K562 (cell line): ENCODE data around the gene CCDC192.

ENCODE experiments used
- CAMTA2 ChIP-seq: fragments of 250-450 bp; sonication (Bioruptor Pico); conservative IDR thresholded peaks from 2 replicates; pipeline ENCODE4 v1.5.1; 2022
- CREB1 ChIP-seq, 2 experiments: sonication (generic) in 1 of 2; formaldehyde crosslinking in 1 of 2; IDR thresholded peaks; 2 replicates each; pipeline versions ENCODE4 v1.6.1 to v1.8.0; 2012 to 2022; ENCODE audit warnings: inconsistent platforms in 1 of 2, mild to moderate bottlenecking in 1 of 2, missing genetic modification reagents in 1 of 2, moderate library complexity in 1 of 2
- CTCF ChIP-seq, 3 experiments: IDR thresholded peaks in 2 of 3; conservative IDR thresholded peaks in 1 of 3; 2 replicates each; pipeline ENCODE4 v1.5.1; 2011 to 2012; ENCODE audit warnings: low read length in 3 of 3, mild to moderate bottlenecking in 3 of 3, control low read depth in 2 of 3, improper control_type of control experiment in 1 of 3, inconsistent platforms in 1 of 3, low read depth in 1 of 3, mixed read lengths in 1 of 3, moderate library complexity in 1 of 3; ENCODE audit not compliant: insufficient read depth in 2 of 3
- E2F4 ChIP-seq: sonication (generic); formaldehyde crosslinking; IDR thresholded peaks from 2 replicates; pipeline ENCODE4 v1.8.0; 2022; ENCODE audit warnings: mild to moderate bottlenecking, low read depth, missing genetic modification reagents
- ESRRA ChIP-seq: fragments of 450-650 bp; IDR thresholded peaks from 2 replicates; pipeline ENCODE4 v1.6.1; 2014; ENCODE audit warnings: low read depth, mild to moderate bottlenecking, moderate library complexity, borderline replicate concordance
- HINFP ChIP-seq: fragments of 450-650 bp; conservative IDR thresholded peaks from 2 replicates; pipeline ENCODE4 v1.6.1; 2016; ENCODE audit warnings: missing genetic modification characterization, low read depth, mild to moderate bottlenecking, control low read depth, missing compliant biosample characterization
- MED1 ChIP-seq: sonication (generic); formaldehyde crosslinking; IDR thresholded peaks from 2 replicates; pipeline ENCODE4 v1.8.1; 2023; ENCODE audit warnings: missing genetic modification reagents, borderline replicate concordance
- MXI1 ChIP-seq: IDR thresholded peaks from 2 replicates; pipeline ENCODE4 v1.6.1; 2011; ENCODE audit warnings: low read depth, mild to moderate bottlenecking, improper control_type of control experiment, low read length
- PREB ChIP-seq: sonication (generic); formaldehyde crosslinking; IDR thresholded peaks from 2 replicates; pipeline ENCODE4 v1.8.1; 2023; ENCODE audit warnings: mild to moderate bottlenecking, missing genetic modification reagents
- RFX5 ChIP-seq: IDR thresholded peaks from 2 replicates; pipeline ENCODE4 v1.6.1; 2011; ENCODE audit warnings: low read depth, mild to moderate bottlenecking, improper control_type of control experiment, low read length
- RNF2 ChIP-seq: sonication (generic); IDR thresholded peaks from 2 replicates; pipeline ENCODE4 v1.6.1; 2016
- TEAD4 ChIP-seq, 2 experiments: sonication (generic) in 1 of 2; formaldehyde crosslinking in 1 of 2; IDR thresholded peaks; 2 replicates each; pipeline versions ENCODE4 v1.6.1 to v1.8.0; 2012 to 2022; ENCODE audit warnings: borderline replicate concordance in 1 of 2, inconsistent platforms in 1 of 2, low read length in 1 of 2, mild to moderate bottlenecking in 1 of 2, missing genetic modification reagents in 1 of 2
- ZNF133 ChIP-seq: fragments of 250-450 bp; sonication (Bioruptor Pico); IDR thresholded peaks from 2 replicates; pipeline ENCODE4 v1.4.0; 2020; ENCODE audit warnings: mild to moderate bottlenecking

- TF ChIP-seq E2F4 (no peak), HINFP (tag) (no peak), TEAD4 (IDR thresholded peaks at IDR 0.05; ENCODE audit: low read length) (no peak), TEAD4 (CRISPR knock-in tag; IDR thresholded peaks at IDR 0.05; ENCODE audit: borderline replicate concordance) (no peak), CREB1 (IDR thresholded peaks at IDR 0.05) (no peak), CREB1 (CRISPR knock-in tag; IDR thresholded peaks at IDR 0.05) (no peak), MXI1 (no peak), ZNF133 (CRISPR knock-in tag) (no peak), RNF2 (no peak), CAMTA2 (CRISPR knock-in tag) (no peak), PREB (CRISPR knock-in tag) (no peak), ESRRA (no peak), CTCF (IDR thresholded peaks at IDR 0.05 in 2 of 3, conservative IDR thresholded peaks at IDR 0.05 in 1 of 3; ENCODE audit: insufficient read depth in 2 of 3, low read depth in 1 of 3, low read length in 3 of 3) (no peak), RFX5 (no peak), MED1 (CRISPR knock-in tag) (no peak)
Observed at GRCh38 chr5:127814588-127814973, 111.4 kb downstream of the CCDC192 start.
